Liver (tissue), 9 donors: ENCODE measurements around the gene FOCAD. TPM values are rescaled to one million over a fixed set of nuclear protein-coding genes. Genes with fewer than 3 reads are reported as not detected.

Experiments used
- DNase-seq: peaks from one replicate; pipeline ENCODE4 v3.0.0-alpha.2; 2017; ENCODE audit warnings: low spot score
- H3K27ac ChIP-seq, 2 donors: one replicate each; pipeline ENCODE4 v1.7.0; 2013; ENCODE audit warnings: inconsistent platforms in 2 of 2, low read length in 2 of 2, control low read depth in 1 of 2, low read depth in 1 of 2, mild to moderate bottlenecking in 1 of 2
- H3K27me3 ChIP-seq, 4 donors: one replicate each; pipeline versions ENCODE4 v1.6.1 to v1.7.0; 2013; ENCODE audit warnings: low read length in 3 of 4, inconsistent platforms in 1 of 4, mild to moderate bottlenecking in 1 of 4, moderate library complexity in 1 of 4; ENCODE audit not compliant: control insufficient read depth in 4 of 4, insufficient read depth in 4 of 4
- H3K36me3 ChIP-seq, 4 donors: one replicate each; pipeline versions ENCODE4 v1.6.1 to v1.7.0; 2013; ENCODE audit warnings: low read length in 3 of 4, mild to moderate bottlenecking in 3 of 4, low read depth in 1 of 4, moderate library complexity in 1 of 4; ENCODE audit not compliant: control insufficient read depth in 4 of 4, insufficient read depth in 3 of 4
- H3K4me1 ChIP-seq, 4 donors: one replicate each; pipeline versions ENCODE4 v1.6.1 to v1.7.0; 2013; ENCODE audit warnings: low read length in 3 of 4, mild to moderate bottlenecking in 3 of 4, moderate library complexity in 1 of 4; ENCODE audit not compliant: control insufficient read depth in 4 of 4, insufficient read depth in 4 of 4
- H3K4me3 ChIP-seq, 3 donors: one replicate each; pipeline versions ENCODE4 v1.6.1 to v1.7.0; 2013; ENCODE audit warnings: low read length in 3 of 3, control low read depth in 1 of 3, low read depth in 1 of 3, mild to moderate bottlenecking in 1 of 3
- H3K9ac ChIP-seq, 2 donors: one replicate each; pipeline ENCODE4 v1.7.0; 2013; ENCODE audit warnings: low read length in 2 of 2, mild to moderate bottlenecking in 2 of 2, moderate library complexity in 2 of 2, control low read depth in 1 of 2, low read depth in 1 of 2
- H3K9me3 ChIP-seq, 4 donors: one replicate each; pipeline versions ENCODE4 v1.6.1 to v1.7.0; 2013; ENCODE audit warnings: low read length in 3 of 4; ENCODE audit not compliant: control insufficient read depth in 4 of 4
- ATF3 ChIP-seq: IDR thresholded peaks from 2 replicates; pipeline ENCODE4 v1.6.1; 2016; ENCODE audit warnings: antibody characterized with exemption
- CTCF ChIP-seq: fragments of 150-350 bp; IDR thresholded peaks from 2 replicates; pipeline ENCODE4 v1.5.1; 2017; ENCODE audit warnings: improper control_type of control experiment, low read depth, low read length; ENCODE audit not compliant: missing input control
- FOXA1 ChIP-seq: IDR thresholded peaks from 2 replicates; pipeline ENCODE4 v1.6.1; 2016; ENCODE audit warnings: antibody characterized with exemption
- FOXA2 ChIP-seq: IDR thresholded peaks from 2 replicates; pipeline ENCODE4 v1.6.1; 2016; ENCODE audit warnings: antibody characterized with exemption
- HNF4G ChIP-seq: IDR thresholded peaks from 2 replicates; pipeline ENCODE4 v1.6.1; 2016; ENCODE audit warnings: antibody characterized with exemption
- MAX ChIP-seq: IDR thresholded peaks from 2 replicates; pipeline ENCODE4 v1.6.1; 2016; ENCODE audit warnings: antibody characterized with exemption
- NR2F2 ChIP-seq: IDR thresholded peaks from 2 replicates; pipeline ENCODE4 v1.6.1; 2016; ENCODE audit warnings: antibody characterized with exemption
- RAD21 ChIP-seq, 2 donors: IDR thresholded peaks; 2 replicates each; pipeline ENCODE4 v1.6.1; 2016; ENCODE audit warnings: antibody characterized with exemption in 2 of 2, mild to moderate bottlenecking in 2 of 2
- REST ChIP-seq: IDR thresholded peaks from 2 replicates; pipeline ENCODE4 v1.6.1; 2016; ENCODE audit warnings: antibody characterized with exemption, mild to moderate bottlenecking
- RXRA ChIP-seq, 2 donors: IDR thresholded peaks; 2 replicates each; pipeline ENCODE4 v1.6.1; 2017 to 2018; ENCODE audit warnings: antibody characterized with exemption in 2 of 2, mild to moderate bottlenecking in 1 of 2
- SP1 ChIP-seq: IDR thresholded peaks from 2 replicates; pipeline ENCODE4 v1.6.1; 2018; ENCODE audit warnings: antibody characterized with exemption, mild to moderate bottlenecking
- TAF1 ChIP-seq: conservative IDR thresholded peaks from 2 replicates; pipeline ENCODE4 v1.6.1; 2016; ENCODE audit warnings: antibody characterized with exemption, mild to moderate bottlenecking
- YY1 ChIP-seq: IDR thresholded peaks from 2 replicates; pipeline ENCODE4 v1.6.1; 2016; ENCODE audit warnings: antibody characterized with exemption, mild to moderate bottlenecking
- ZBTB33 ChIP-seq: IDR thresholded peaks from 2 replicates; pipeline ENCODE4 v1.6.1; 2016; ENCODE audit warnings: antibody characterized with exemption
- WGBS: extraction: QIAGEN DNeasy Blood & Tissue Kit; methylation state at CpG from one replicate; pipeline ENCODE4 v1.1.7; 2013; 5-methylcytosine and 5-hydroxymethylcytosine counted together
- polyA plus RNA-seq, 2 donors: library from polyadenylated mRNA; stranded (reverse) in 1 of 2; unstranded in 1 of 2; fragments of 200-250 nt in 1 of 2; fragments of >200 nt in 1 of 2; fragmentation: Nextera tagmentation in 1 of 2; extraction: Ambion mirVana in 1 of 2; gene quantifications; one replicate each; pipeline versions ENCODE4 v1.2.1 to v1.2.3, GENCODE V29; 2013 to 2015
- total RNA-seq, 2 donors: library from RNA; depleted of rRNA; stranded (reverse); fragments of >200 nt; gene quantifications; one replicate each; pipeline ENCODE4 v1.2.3, GENCODE V29; 2014
- donor health status: healthy.
- donor health status: healthy.
- donor health status: healthy.
- donor health status: healthy.
- donor health status: healthy.

Gene FOCAD
- total and polyA plus RNA-seq, 4 donors = 3.2 to 21.0 (median 10.3) TPM

GRCh38 chr9:20642045-20642444 lies 42.0 kb upstream of the FOCAD start:
- no peak overlapping the region for H3K4me3 ChIP-seq
- no peak overlapping the region for H3K9ac ChIP-seq
- 89% methylated on average over 1 of the region's 1 CpG for WGBS
- no peaks in the 10 kb centered on the region for H3K36me3 ChIP-seq
- no peak for TF ChIP-seq ATF3
- no peak for TF ChIP-seq TAF1
- no peak for DNase-seq
- H3K27me3 ChIP-seq = no peaks in the 10 kb centered on the region
- no peaks in the 10 kb centered on the region for H3K9me3 ChIP-seq
- no peaks in the 10 kb centered on the region for H3K4me1 ChIP-seq
- no peak overlapping the region for H3K27ac ChIP-seq

GRCh38 chr9:20643660-20644059 lies 40.4 kb upstream of the FOCAD start:
- TF ChIP-seq ZBTB33 = no peak
- TF ChIP-seq REST = no peak
- TF ChIP-seq RXRA (IDR thresholded peaks at IDR 0.05) = no peak
- TF ChIP-seq ATF3 = no peak
- no peak for TF ChIP-seq YY1
- TF ChIP-seq RAD21 (IDR thresholded peaks at IDR 0.05) = no peak
- Histone ChIP-seq H3K36me3 (no peaks in the 10 kb centered on the region), H3K27me3 (peaks cover 0 to 3% (median 0%) of the 10 kb centered on the region in 4 donors), H3K4me3 (no peak overlapping the region), H3K4me1 (no peaks in the 10 kb centered on the region), H3K9me3 (no peaks in the 10 kb centered on the region), H3K9ac (no peak overlapping the region), H3K27ac (no peak overlapping the region)
- no peak for DNase-seq
- 77% methylated on average over 3 of the region's 3 CpGs for WGBS

- no peak overlapping the region for H3K9ac ChIP-seq
- no peaks in the 10 kb centered on the region for H3K4me1 ChIP-seq
- 85% methylated on average over 4 of the region's 4 CpGs for WGBS
- no peak overlapping the region for H3K27ac ChIP-seq
- no peaks in the 10 kb centered on the region for H3K36me3 ChIP-seq
- TF ChIP-seq SP1 (no peak), FOXA2 (no peak), FOXA1 (no peak), CTCF (no peak), REST (no peak), ATF3 (no peak), MAX (no peak), YY1 (no peak), HNF4G (no peak), NR2F2 (no peak)
- H3K4me3 ChIP-seq = no peak overlapping the region
- H3K9me3 ChIP-seq = no peaks in the 10 kb centered on the region
- no peak for DNase-seq
- H3K27me3 ChIP-seq = peaks cover 0 to 3% (median 0%) of the 10 kb centered on the region in 4 donors
These were observed 37.4 kb upstream of the FOCAD start for GRCh38 chr9:20646656-20647055.
